ENCODE data around the gene MICOS13.
A peak's percentile ranks its signal among the peaks of the same experiment; 100 is the strongest.
"Not testable (repeated sequence)": the region's sequence is repeated elsewhere in the genome, so short reads cannot be mapped to it uniquely, and the experiment has no call there.

The MICOS13 gene, protein sequence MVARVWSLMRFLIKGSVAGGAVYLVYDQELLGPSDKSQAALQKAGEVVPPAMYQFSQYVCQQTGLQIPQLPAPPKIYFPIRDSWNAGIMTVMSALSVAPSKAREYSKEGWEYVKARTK

GRCh38 chr19:5680437-5681368, at the start of gene MICOS13, which contains the start of gene HSD11B1L:
Gene MICOS13, minus strand, starts transcription at chr19:5680516. Its CDS starts 30 bp downstream, at chr19:5680486.
Gene HSD11B1L, plus strand, starts transcription at chr19:5681027. Its CDS starts 3,806 bp downstream, at chr19:5684833.
- peak; percentile 96 for DNase-seq

DNA sequence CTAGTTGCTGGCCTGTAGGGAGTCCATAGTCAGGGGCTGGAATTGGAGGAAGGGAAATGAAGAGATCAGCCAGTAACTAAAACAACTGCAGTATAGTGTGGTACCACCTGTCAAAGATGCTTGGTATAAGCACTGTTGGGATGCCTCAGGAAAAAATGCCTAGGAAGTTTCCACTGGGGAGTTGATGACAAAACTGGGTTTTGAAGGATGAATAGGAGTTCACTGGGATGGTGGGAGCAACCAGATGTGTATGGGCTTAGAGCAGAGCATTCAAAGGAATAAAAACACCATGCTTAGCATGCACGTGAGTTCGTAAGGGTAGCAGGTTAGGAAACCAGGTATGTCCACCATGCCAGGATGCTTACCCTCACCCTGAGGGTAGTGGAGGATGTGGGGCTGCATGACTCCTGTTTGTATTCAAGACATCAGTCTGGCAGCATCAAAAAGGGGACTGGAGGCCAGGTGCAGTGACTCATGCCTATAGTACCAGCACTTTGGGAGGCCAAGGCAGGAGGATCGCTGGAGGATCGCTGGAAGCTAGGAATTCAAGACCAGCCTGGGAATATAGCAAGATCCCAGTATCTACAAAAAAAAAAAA, 47.2 kb upstream of the MICOS13 start:
- no peak for DNase-seq

- peak; percentile 90 for DNase-seq
Observed at GRCh38 chr19:5719961-5720790, 39.9 kb upstream of the MICOS13 start, which contains the start of the genes CATSPERD and LONP1. Gene CATSPERD, plus strand, starts transcription at chr19:5720637. Its CDS starts 101 bp downstream, at chr19:5720738. Gene LONP1, minus strand, starts transcription at chr19:5720146. Its CDS starts 14 bp downstream, at chr19:5720132.

GRCh38 chr19:5719274-5719960, 39.1 kb upstream of the MICOS13 start:
- DNase-seq: no peak

DNA sequence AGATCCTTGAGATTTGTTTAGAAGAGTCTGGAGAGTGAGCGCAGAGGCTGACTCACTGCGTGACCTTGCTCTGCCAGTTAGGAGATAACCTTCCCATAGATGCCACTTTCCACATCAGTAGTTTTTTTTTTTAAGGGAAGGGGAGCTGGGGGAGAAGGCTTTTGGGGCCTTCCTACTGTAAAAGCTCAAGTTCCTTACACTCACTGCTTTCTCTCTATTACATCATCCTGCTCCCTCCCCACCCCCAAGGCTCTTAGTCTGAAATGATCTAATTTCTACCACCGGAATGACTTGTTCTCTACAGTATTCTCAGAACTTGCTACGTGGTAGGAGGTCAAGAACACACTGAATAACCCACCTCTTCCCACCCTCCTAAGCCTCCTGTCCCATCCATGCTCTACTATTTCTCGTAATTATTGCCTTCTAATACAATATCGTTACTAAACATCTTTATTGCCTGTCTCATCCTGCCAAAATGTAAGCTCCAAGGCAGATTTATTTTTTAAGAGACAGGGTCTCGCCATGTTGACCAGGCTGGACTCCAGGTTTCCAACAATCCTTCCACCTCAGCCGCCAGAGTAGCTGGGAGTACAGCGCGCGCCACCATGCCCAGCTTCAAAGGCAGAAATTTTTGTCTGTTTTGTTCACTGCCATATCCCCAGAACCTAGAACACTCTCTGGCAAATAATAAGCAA, 38.4 kb upstream of the MICOS13 start:
- DNase-seq: no peak

DNA sequence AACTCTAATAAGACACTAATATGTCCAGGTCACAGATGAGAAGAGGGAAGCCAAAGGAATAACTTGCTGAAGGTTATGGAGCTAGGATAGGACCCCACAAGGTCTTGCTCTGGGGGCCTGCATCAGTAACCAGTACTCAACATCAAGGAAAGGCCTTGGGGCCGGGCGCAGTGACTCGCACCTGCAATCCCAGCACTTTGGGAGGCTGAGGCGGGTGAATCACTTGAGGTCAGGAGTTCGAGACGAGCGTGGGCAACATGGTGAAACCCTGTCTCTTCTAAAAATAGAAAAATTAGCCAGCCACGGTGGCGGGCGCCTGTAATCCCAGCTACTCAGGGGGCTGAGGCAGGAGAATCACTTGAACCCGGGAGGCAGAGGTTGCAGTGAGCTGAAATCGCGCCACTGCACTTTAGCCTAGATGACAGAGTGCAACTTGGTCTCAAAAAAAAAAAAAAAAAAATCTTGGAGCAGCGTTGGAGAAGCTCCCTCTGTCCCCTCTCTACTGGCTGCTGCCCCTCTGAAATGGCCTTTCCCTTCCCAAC, 37.8 kb upstream of the MICOS13 start:
- no peak for DNase-seq

- DNase-seq: no peak
Observed at GRCh38 chr19:5717215-5717935, 37.1 kb upstream of the MICOS13 start.

- no peak for DNase-seq
Observed at GRCh38 chr19:5714816-5715215, 34.5 kb upstream of the MICOS13 start.

- no peak for DNase-seq
Observed at GRCh38 chr19:5713228-5713627, 32.9 kb upstream of the MICOS13 start.

DNA sequence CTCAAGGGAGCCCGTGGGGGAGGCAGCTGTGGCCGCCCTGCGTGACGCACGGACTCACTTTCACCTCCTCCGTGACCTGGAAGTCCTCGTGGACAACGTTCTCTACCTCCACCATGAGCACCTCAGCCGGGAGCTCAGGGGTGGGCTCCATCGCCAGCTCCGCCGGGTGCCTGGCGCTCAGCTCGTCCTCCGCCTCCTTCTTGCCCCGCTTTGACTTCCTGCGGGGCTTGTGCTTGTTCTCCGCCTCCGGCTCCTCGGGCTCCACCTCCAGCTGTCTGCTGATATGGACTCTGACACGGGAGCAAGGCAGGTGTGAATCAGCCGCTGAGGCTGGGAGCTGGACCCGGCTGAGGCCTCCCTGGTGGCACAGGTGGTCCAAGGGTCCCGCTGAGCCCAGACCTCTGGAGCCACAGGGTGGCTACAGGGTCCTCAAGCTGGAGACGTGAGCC, 31.4 kb upstream of the MICOS13 start:
- DNase-seq: no peak

DNA sequence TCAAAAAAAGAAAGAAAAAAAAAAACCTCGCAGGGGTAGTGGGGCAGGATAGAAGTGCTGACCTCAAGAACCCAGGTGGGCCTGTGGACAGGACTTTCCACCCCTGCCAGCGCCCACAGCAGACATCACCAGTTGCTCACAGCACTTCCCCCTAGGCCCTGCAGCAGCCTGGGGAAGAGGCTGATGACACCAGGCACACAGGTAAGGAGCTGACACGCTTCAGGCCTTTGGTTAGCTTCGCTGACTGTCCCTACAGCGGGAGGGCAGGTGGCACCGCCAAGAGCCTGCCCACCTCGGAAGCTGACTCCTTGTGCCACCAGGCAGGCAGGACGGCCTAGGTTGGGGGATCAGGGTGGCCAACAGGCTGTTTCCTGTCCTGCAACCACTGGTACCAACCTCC, 30.7 kb upstream of the MICOS13 start:
- DNase-seq: no peak

DNA sequence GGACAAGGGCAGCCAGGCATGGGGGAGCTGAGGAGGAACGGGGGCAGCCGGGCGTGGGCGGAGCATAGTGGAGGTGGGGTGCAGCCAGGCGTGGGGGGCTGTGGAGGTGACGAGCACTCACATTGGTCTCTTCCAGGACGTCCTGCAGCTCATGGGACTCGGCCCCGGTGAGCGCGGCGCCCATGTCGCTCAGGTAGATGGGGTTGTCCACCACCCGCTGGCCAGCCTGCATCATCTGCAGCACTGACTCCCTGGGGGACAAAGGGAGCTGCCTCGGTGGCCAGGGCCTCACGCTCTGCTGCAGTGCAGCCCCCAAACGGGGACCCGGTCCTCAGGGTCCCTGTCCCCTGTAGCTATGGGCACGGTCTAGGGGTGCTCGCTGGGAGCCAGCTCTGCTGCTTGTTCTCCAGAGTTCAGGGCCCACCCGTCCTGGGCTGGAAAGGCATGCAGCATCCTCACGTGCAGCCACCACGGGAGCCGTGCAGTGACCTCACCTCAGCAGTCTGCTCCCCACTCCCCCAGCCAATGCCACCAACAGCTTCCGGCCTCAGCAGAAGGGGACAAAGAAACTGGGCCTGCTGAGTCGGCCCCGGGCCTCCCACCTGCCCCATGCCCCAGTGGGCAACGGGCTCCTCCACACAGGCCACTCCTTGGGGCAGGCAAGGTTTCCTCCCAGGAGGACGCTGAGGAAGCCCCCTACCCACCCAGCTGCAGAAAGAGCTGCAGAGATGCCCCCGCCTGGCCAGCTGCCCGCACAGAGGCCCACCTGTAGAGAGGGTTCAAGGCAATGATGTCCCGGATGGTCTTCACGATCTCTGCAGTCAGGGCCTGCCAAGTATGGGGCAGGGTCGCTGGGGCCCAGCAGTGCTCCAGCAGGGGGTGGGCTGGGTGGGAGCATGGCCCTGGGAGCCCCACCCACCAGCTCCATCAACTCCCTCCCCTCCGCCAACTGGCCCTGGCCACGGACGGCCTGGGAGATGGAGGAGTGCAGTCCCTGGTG, 27.6 kb upstream of the MICOS13 start:
- DNase-seq: no peak

- DNase-seq: no peak
Observed at GRCh38 chr19:5706876-5707573, 26.7 kb upstream of the MICOS13 start.

DNA sequence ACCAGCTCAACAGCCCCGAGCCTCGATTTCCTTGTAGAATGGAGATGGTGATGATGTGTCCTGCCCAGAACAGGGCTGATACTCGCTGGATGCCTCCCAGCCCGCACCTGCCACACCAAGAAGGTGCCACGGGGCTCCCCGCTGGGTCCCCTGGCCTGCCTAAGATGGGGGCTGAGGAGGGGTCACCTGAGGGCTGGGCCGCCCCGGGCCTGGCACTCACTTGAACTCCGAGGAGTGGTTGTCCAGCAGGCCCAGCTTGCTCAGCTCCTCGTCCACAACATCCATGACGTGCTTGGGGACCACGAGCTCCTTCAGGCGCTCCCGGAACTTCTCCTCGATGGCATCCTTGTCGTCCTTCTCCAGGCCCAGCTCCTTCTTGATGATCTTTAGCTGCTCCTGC, 25.2 kb upstream of the MICOS13 start:
- no peak for DNase-seq

GRCh38 chr19:5703819-5704818, 23.8 kb upstream of the MICOS13 start:
- no peak for DNase-seq

DNA sequence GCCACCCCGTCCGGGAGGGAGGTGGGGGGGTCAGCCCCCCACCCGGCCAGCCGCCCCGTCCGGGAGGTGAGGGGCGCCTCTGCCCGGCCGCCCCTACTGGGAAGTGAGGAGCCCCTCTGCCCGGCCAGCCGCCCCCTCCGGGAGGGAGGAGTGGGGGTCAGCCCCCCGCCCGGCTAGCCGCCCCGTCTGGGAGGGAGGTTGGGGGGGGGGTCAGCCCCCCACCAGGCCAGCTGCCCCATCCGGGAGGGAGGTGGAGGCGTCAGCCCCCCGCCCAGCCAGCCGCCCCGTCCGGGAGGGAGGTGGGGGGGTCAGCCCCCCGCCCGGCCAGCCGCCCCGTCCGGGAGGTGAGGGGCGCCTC, 21.7 kb upstream of the MICOS13 start:
- not testable (repeated sequence) for DNase-seq

DNA sequence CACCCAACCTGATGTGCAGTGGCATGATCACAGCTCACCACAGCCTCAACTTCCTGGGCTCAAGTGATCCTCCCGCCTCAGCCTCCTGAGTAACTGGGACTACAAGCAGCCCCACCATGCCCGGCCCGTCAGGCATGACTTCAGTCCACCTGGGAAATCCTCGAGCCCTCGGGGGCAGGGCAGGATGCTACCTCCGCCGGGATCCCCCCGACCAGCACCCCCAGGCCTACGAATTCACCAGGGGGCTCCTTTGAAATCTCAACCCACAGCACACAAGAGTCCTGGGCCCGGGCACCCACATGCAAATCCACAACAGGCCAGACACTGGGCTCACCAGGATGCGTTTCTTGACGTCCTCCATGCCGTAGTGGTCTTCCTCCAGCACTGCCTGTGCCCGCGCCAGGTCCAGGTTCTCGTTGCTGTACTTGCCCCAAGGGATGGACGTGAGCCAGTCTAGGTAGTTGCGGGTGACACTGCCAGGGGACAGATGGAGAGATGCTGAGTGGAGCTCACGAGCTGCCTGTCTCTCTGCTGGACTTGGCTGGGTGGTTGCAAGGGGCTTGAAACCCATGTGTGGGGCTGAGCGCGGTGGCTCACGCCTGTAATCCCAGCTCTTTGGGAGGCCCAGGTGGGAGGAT, 20.3 kb upstream of the MICOS13 start:
- DNase-seq: no peak

Data from NCI-H2081 treated with DMSO at 0.1 percent for 48 hours (cell line).